ENCODE results near the gene TMEM131L.

- TF ChIP-seq CTCF (IDR thresholded peaks at IDR 0.05; ENCODE audit: low read length) = no peak
- no peak for TF ChIP-seq EZH2 (IDR thresholded peaks at IDR 0.05; ENCODE audit: borderline replicate concordance, low read length)
These were observed 36.4 kb downstream of the TMEM131L start for GRCh38 chr4:153502584-153502983.

Measured in OCI-LY1 (cell line).